K562 (cell line): ENCODE data around the gene XRCC5. TPM values are rescaled to one million over a fixed set of nuclear protein-coding genes. Genes with fewer than 3 reads are reported as not detected.

Experiments used
- ATAC-seq: fragments of 200-7000 bp; cut with Tn5 transposase; 3 replicates; pipeline ENCODE4 v1.9.1; 2020; ENCODE audit warnings: moderate library complexity
- BruUV-seq: library from RNA; stranded (reverse); fragments of 400-500 nt; replicated peaks from 2 replicates; lab custom pipeline; 2021; lab: Mats Ljungman, UMichigan
- CTCF ChIA-PET: fragments of 300-600 bp; formaldehyde crosslinking; extraction: SDS; loops from one replicate; lab custom pipeline; 2021; ENCODE audit warnings: low intra/inter-chr PET ratio; lab: Yijun Ruan, JAX
- POLR2A ChIA-PET: fragments of 300-600, 350-650 bp; sonication (Branson Sonifier 250); formaldehyde crosslinking; extraction: SDS; loops from one replicate; lab custom pipeline; 2021; ENCODE audit warnings: antibody characterized with exemption, inconsistent platforms; lab: Yijun Ruan, JAX
- DNase-seq, 4 experiments: peaks; one replicate each; pipeline versions ENCODE4 v3.0.0 to v3.0.0-alpha.2; 2011 to 2018; ENCODE audit warnings: low spot score in 3 of 4, mixed read lengths in 3 of 4; ENCODE audit errors: extremely low read depth in 1 of 4
- FAIRE-seq: peaks from 2 replicates; lab custom pipeline; 2011; peaks lifted over from hg19 to GRCh38; lab: Jason Lieb, UNC
- H2AFZ ChIP-seq: 2 replicates; pipeline ENCODE4 v1.6.0; 2011; ENCODE audit warnings: low read depth, low read length, control low read depth, inconsistent platforms
- H3K27ac ChIP-seq: fragments of 200-600 bp; 3 replicates; pipeline ENCODE4 v1.8.0; 2011; ENCODE audit warnings: low read depth, mild to moderate bottlenecking, control low read depth, inconsistent platforms, low read length, moderate library complexity, mixed read lengths; ENCODE audit errors: extremely low read depth
- H3K27me3 ChIP-seq, 2 experiments: fragments of 300-600 bp in 1 of 2; 2 replicates in 1 of 2; 3 replicates in 1 of 2; pipeline versions ENCODE4 v1.6.0 to v1.8.0; 2011; ENCODE audit warnings: inconsistent platforms in 2 of 2, low read length in 2 of 2, mild to moderate bottlenecking in 1 of 2, mixed read lengths in 1 of 2, moderate library complexity in 1 of 2; ENCODE audit not compliant: control insufficient read depth in 2 of 2, insufficient read depth in 2 of 2
- H3K36me3 ChIP-seq: fragments of 300-600 bp; 3 replicates; pipeline ENCODE4 v1.8.0; 2011; ENCODE audit warnings: mild to moderate bottlenecking, low read length, inconsistent platforms; ENCODE audit not compliant: control insufficient read depth, insufficient read depth
- H3K4me1 ChIP-seq, 2 experiments: fragments of 200-600 bp in 1 of 2; replicated peaks in 1 of 2; 2 replicates in 1 of 2; 3 replicates in 1 of 2; pipeline versions ENCODE4 v1.5.1 to v1.8.0; 2011; ENCODE audit warnings: inconsistent platforms in 2 of 2, low read length in 2 of 2, mild to moderate bottlenecking in 1 of 2, mixed read lengths in 1 of 2, moderate library complexity in 1 of 2; ENCODE audit not compliant: control insufficient read depth in 2 of 2, insufficient read depth in 2 of 2
- H3K4me2 ChIP-seq: 2 replicates; pipeline ENCODE4 v1.6.1; 2011; ENCODE audit warnings: low read length, control low read depth, inconsistent platforms, mixed read lengths; ENCODE audit not compliant: insufficient read depth
- H3K4me3 ChIP-seq: fragments of 200-600 bp; sonication (generic), shearing (Covaris generic); 2 replicates; pipeline ENCODE4 v1.5.1; 2016; ENCODE audit warnings: control low read depth, inconsistent platforms
- H3K79me2 ChIP-seq: fragments of 200-600 bp; 3 replicates; pipeline ENCODE4 v1.8.0; 2011; ENCODE audit warnings: low read length, inconsistent platforms; ENCODE audit not compliant: control insufficient read depth, insufficient read depth
- H3K9ac ChIP-seq, 2 experiments: 2 replicates each; pipeline versions ENCODE4 v1.6.0 to v1.6.1; 2011; ENCODE audit warnings: low read depth in 2 of 2, low read length in 2 of 2, control low read depth in 1 of 2, inconsistent platforms in 1 of 2, mild to moderate bottlenecking in 1 of 2, mixed read lengths in 1 of 2; ENCODE audit not compliant: insufficient read depth in 1 of 2
- H3K9me1 ChIP-seq: one replicate; pipeline ENCODE4 v1.6.0; 2011; ENCODE audit warnings: inconsistent platforms, mild to moderate bottlenecking, low read length, moderate library complexity; ENCODE audit not compliant: control insufficient read depth, insufficient read depth
- H3K9me3 ChIP-seq: replicated peaks from 2 replicates; pipeline ENCODE4 v1.5.1; 2011; ENCODE audit warnings: low read depth, low read length, inconsistent platforms; ENCODE audit not compliant: control insufficient read depth, insufficient read depth
- H4K20me1 ChIP-seq: replicated peaks from 2 replicates; pipeline ENCODE4 v1.6.1; 2011; ENCODE audit warnings: low read length, inconsistent platforms, mixed read lengths; ENCODE audit not compliant: control insufficient read depth, insufficient read depth
- ASH1L ChIP-seq: fragments of 450-650 bp; IDR thresholded peaks from 2 replicates; pipeline ENCODE4 v1.6.1; 2018; ENCODE audit warnings: borderline replicate concordance, mild to moderate bottlenecking, low read depth; ENCODE audit not compliant: partially characterized antibody
- ATF3 ChIP-seq, 2 experiments: fragments of 450-650 bp in 1 of 2; sonication (generic) in 1 of 2; formaldehyde crosslinking in 1 of 2; IDR thresholded peaks in 1 of 2; conservative IDR thresholded peaks in 1 of 2; 2 replicates each; pipeline versions ENCODE4 v1.6.1 to v1.8.1; 2016 to 2023; ENCODE audit warnings: mild to moderate bottlenecking in 2 of 2, moderate library complexity in 2 of 2, inconsistent platforms in 1 of 2, missing genetic modification reagents in 1 of 2
- FOS ChIP-seq: IDR thresholded peaks from 3 replicates; pipeline ENCODE4 v1.6.1; 2011; ENCODE audit not compliant: insufficient read length; ENCODE audit errors: extremely low read depth
- MED1 ChIP-seq: sonication (generic); formaldehyde crosslinking; IDR thresholded peaks from 2 replicates; pipeline ENCODE4 v1.8.1; 2023; ENCODE audit warnings: missing genetic modification reagents, borderline replicate concordance
- MNT ChIP-seq, 2 experiments: fragments of 450-650 bp; conservative IDR thresholded peaks; 2 replicates each; pipeline ENCODE4 v1.6.1; 2017; ENCODE audit warnings: mild to moderate bottlenecking in 2 of 2, moderate library complexity in 2 of 2
- RERE ChIP-seq: sonication (generic); formaldehyde crosslinking; IDR thresholded peaks from 2 replicates; pipeline ENCODE4 v1.8.0; 2023; ENCODE audit warnings: missing genetic modification reagents, mild to moderate bottlenecking, borderline replicate concordance
- SIRT6 ChIP-seq: IDR thresholded peaks from one replicate; pipeline ENCODE4 v1.6.1; 2012; ENCODE audit warnings: low read depth, mild to moderate bottlenecking, control low read depth, inconsistent platforms, low read length, moderate library complexity
- TEAD2 ChIP-seq: fragments of 450-650 bp; IDR thresholded peaks from 2 replicates; pipeline ENCODE4 v1.6.1; 2016; ENCODE audit warnings: missing genetic modification characterization, control low read depth, missing compliant biosample characterization
- ZNF121 ChIP-seq: sonication (generic); formaldehyde crosslinking; conservative IDR thresholded peaks from 2 replicates; pipeline ENCODE4 v1.8.0; 2022; ENCODE audit warnings: missing genetic modification reagents
- ZNF695 ChIP-seq: fragments of 450-650 bp; formaldehyde crosslinking; IDR thresholded peaks from 2 replicates; pipeline ENCODE4 v1.4.0; 2020; ENCODE audit warnings: mild to moderate bottlenecking, moderate library complexity
- WGBS: fragments of 100-300 bp; shearing (Covaris generic); methylation state at CpG from one replicate; pipeline ENCODE4 v1.1.6; 2016; ENCODE audit warnings: low coverage, mixed read lengths; ENCODE audit not compliant: insufficient coverage; ENCODE audit errors: missing lambda C conversion rate; 5-methylcytosine and 5-hydroxymethylcytosine counted together
- in situ Hi-C: fragments of 300-500 bp; cut with MboI; formaldehyde crosslinking; loops from 4 replicates; pipeline ENCODE4 v1.15.0; 2018; ENCODE audit warnings: inconsistent platforms, mixed read lengths
- intact Hi-C: fragments of 100-400 bp; cut with micrococcal nuclease; formaldehyde crosslinking; loops from 2 replicates; pipeline ENCODE4 v1.14.2; 2022
- polyA plus RNA-seq, 8 experiments: library from polyadenylated mRNA; depleted of rRNA in 4 of 8; stranded (reverse) in 5 of 8; unstranded in 3 of 8; fragments of >200 nt; fragmentation: Nextera tagmentation in 2 of 8; fragmentation: Illumina TruSeq in 1 of 8; extraction: Ambion mirVana in 2 of 8; extraction: Trizol in 1 of 8; gene quantifications; 2 replicates each; pipeline versions ENCODE4 v1.2.1 to v1.2.3, GENCODE V29; 2011 to 2014; ENCODE audit warnings: inconsistent platforms in 1 of 8, missing spikeins in 1 of 8
- total RNA-seq, 7 experiments: library from RNA; depleted of rRNA in 6 of 7; stranded (reverse); fragments of >200 nt in 6 of 7; fragmentation: Illumina TruSeq in 2 of 7; extraction: Trizol in 2 of 7; gene quantifications; 2 replicates each; pipeline versions ENCODE4 v1.2.1 to v1.2.3, GENCODE V29; 2011 to 2021; ENCODE audit warnings: low replicate concordance in 1 of 7

Gene XRCC5
- total and polyA plus RNA-seq, 9 of the 15 experiments (the other 6 are each of a cell fraction or from before 2014, with no cell fraction given): 168 to 551 (median 297) TPM

DNA sequence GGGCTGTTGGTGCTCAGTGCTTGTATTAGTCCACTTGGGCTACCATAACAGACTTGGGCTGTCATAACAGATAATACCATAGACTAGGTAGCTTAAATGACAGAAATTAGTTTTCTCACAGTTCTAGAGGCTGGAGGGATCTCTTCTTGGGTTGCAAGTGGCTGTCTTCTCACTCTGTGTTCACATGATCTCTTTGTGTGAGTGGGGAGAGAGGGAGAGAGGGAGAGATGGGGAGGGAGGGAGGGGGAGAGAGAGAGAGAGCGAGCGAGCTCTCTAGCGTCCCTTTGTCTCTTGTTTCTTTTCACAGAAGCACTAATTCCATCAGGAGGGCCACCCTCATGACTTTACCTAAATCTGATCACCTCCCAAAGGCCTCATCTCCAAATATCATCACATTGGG, 4.5 kb upstream of the XRCC5 start:
- Histone ChIP-seq H4K20me1 (no peaks in the 10 kb centered on the region), H3K4me1 (peaks cover 2 to 6% of the 10 kb centered on the region in 2 experiments; a peak in 3 of 5 replicates), H3K36me3 (no peaks in the 10 kb centered on the region), H3K4me3 (no peak overlapping the region), H3K4me2 (no peak overlapping the region), H2AFZ (peak overlapping the region; percentile 58; the same call in 1 of the 2 replicates), H3K27me3 (no peaks in the 10 kb centered on the region)
- no TSS peak for BruUV-seq
- intact Hi-C loops (loop anchor here (5.0 to 10.0 kb wide), 3 partner anchors 32 to 150 kb away; no protein-coding TSS in a partner anchor), in situ Hi-C loops (no loop called here)
- ATAC-seq: no peak
- POLR2A ChIA-PET: no interaction called here
- no peak for TF ChIP-seq SIRT6
- no peak for TF ChIP-seq ATF3 (IDR thresholded peaks at IDR 0.05)
- TF ChIP-seq ATF3 (CRISPR knock-in tag; conservative IDR thresholded peaks at IDR 0.05): no peak
- no peak for TF ChIP-seq TEAD2 (tag)
- no peak for TF ChIP-seq ZNF121
- TF ChIP-seq RERE (CRISPR knock-in tag): no peak
- TF ChIP-seq FOS: no peak
- no peak for TF ChIP-seq MED1 (CRISPR knock-in tag)
- no peak for TF ChIP-seq ASH1L
- no peak for TF ChIP-seq ZNF695 (CRISPR knock-in tag)
- TF ChIP-seq MNT (conservative IDR thresholded peaks at IDR 0.05): no peak
- TF ChIP-seq, all 486 proteins: peak for 0
- H3K9me1 ChIP-seq: no peaks in the 10 kb centered on the region
- no peaks in the 10 kb centered on the region for H3K9me3 ChIP-seq
- H3K9ac ChIP-seq: no peak overlapping the region
- CTCF ChIA-PET: no interaction called here
- DNase-seq (no peak), FAIRE-seq (no peak)
- peaks cover 6% of the 10 kb centered on the region for H3K79me2 ChIP-seq
- no peak overlapping the region for H3K27ac ChIP-seq
- no CpG with 5 or more reads among the region's 3 CpGs for WGBS
